Effector CD8-positive, alpha-beta T cell (primary cell): Measurements from ENCODE around the gene OXLD1.

Experiments
- DNase-seq: peaks from one replicate; lab custom pipeline; 2025; lab: John Stamatoyannopoulos, UW

Gene OXLD1

GRCh38 chr17:81702934-81703746 is 36.7 kb upstream of the OXLD1 start, which contains the start of gene MRPL12:
TSS of gene MRPL12 (plus strand) at chr17:81703367. CDS start at chr17:81703502, 135 bp downstream.
- peak; percentile 80 for DNase-seq

GRCh38 chr17:81701288-81702071 is 35.1 kb upstream of the OXLD1 start:
- DNase-seq: no peak

DNA sequence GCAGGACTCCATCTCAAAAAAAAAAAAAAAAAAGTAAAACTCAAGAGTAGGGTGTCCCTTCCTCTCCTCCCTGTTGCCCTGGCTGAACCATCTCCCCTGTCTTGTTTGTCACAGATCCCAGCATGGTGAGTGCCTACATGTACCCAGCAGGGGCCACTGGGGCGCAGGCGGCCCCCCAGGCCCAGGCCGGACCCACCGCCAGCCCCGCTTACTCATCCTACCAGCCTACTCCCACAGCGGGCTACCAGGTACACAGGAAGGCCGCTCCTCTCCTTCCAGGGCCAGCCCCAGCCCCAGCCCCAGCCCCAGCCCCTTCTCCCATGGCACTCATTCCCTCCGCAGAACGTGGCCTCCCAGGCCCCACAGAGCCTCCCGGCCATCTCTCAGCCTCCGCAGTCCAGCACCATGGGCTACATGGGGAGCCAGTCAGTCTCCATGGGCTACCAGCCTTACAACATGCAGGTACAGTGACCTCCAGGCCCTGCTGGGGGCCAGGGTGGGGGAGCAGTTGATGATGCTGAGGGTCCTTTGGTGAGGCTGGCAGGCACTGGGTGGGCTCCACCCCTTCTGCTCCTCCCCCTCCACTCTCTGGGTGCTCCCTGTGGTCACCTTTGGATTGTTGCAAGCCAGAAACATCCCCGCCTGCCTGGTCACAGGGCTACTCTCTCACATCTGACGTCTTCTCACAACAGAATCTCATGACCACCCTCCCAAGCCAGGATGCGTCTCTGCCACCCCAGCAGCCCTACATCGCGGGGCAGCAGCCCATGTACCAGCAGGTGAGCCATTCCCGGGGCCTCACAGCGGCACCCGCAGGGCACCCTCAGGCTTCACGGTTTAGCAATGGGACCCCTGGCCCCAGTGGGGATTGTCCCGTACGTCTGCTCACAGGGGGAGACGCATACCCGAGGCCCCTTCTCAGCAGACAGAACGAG is 34.2 kb upstream of the OXLD1 start:
- DNase-seq: no peak

- DNase-seq: no peak
Observed at GRCh38 chr17:81697261-81698044, 31.0 kb upstream of the OXLD1 start.

- no peak for DNase-seq
Observed at GRCh38 chr17:81696218-81696941, 30.0 kb upstream of the OXLD1 start.

GRCh38 chr17:81695801-81696200 is 29.4 kb upstream of the OXLD1 start:
- no peak for DNase-seq

- no peak for DNase-seq
Observed at GRCh38 chr17:81695211-81695610, 28.8 kb upstream of the OXLD1 start.

DNA sequence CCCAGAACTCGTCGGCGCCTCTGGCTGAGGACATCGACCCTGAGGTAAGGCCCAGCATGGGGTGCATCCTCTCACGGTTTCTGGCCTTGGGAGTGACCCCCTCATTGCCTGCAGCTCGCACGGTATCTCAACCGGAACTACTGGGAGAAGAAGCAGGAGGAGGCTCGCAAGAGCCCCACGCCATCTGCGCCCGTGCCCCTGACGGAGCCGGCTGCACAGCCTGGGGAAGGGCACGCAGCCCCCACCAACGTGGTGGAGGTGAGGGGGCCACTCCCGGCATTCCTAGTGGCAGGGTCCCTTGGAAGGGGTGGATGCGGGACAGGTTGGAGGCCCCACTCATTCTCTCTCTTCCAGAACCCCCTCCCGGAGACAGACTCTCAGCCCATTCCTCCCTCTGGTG is 28.4 kb upstream of the OXLD1 start:
- no peak for DNase-seq

DNA sequence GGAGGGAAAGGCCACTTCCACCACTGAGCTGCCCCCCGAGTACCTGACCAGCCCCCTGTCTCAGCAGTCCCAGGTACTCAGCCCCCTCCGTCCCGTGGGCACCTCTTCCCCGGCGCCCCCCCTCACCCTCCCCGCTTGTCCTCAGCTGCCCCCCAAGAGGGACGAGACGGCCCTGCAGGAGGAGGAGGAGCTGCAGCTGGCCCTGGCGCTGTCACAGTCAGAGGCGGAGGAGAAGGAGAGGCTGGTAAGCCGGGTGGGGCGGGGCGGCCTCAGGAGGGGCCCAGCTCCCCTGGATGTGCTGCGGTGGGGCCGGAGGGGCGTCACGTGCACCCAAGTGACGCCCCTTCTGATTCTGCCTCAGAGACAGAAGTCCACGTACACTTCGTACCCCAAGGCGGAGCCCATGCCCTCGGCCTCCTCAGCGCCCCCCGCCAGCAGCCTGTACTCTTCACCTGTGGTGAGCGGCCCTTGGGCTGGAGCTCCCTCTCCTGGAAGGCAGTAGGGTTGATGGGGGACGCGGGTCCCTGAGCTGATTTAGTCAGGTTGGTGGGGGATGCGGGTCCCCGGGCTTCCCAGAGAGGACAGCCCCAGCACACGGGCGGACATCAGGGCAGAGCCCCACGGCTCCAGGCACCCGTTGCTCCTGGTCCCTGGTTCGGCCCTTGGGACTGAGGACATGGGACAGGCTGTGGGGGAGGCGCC is 27.3 kb upstream of the OXLD1 start:
- no peak for DNase-seq

DNA sequence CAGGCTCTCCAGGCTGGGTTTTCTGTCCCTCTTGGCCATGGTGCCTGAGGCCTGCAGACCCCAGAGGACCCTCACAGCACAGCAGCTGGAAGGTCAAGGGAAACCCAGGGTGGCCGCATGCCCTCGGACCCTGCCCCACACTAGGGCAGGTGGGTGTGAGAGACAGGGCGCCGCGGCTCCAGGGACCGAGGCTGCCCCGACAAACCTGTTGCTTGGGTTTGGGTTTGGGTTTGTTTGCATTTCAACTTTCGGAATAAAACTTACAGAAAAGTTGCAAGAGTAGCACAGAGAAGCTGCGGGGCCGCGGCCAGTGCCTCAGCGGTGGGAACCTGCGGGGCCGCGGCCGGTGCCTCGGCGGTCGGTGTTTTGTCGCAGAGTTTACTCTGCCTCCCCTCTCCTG is 25.2 kb upstream of the OXLD1 start:
- no peak for DNase-seq

DNA sequence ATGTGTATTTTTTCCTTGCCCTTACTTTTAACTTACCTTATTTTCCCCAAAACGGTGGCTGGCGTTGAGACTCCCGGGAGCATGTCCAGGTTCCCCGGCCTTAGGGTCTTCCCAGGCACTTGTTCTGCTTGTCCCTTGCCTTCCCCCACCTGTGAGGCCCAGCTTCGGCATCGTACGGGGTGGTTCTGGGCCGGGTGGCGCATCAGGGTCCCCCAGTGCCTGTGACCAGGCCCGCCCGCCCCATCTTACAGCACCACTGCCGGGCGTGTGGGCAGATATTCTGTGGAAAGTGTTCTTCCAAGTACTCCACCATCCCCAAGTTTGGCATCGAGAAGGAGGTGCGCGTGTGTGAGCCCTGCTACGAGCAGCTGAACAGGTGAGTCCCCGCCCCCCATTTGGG is 24.8 kb upstream of the OXLD1 start:
- DNase-seq: no peak

- no peak for DNase-seq
Observed at GRCh38 chr17:81690549-81690948, 24.1 kb upstream of the OXLD1 start.

- DNase-seq: no peak
Observed at GRCh38 chr17:81690066-81690465, 23.7 kb upstream of the OXLD1 start.

GRCh38 chr17:81688616-81689015 is 22.2 kb upstream of the OXLD1 start:
- no peak for DNase-seq

GRCh38 chr17:81687770-81688541 is 21.6 kb upstream of the OXLD1 start:
- DNase-seq: no peak

- no peak for DNase-seq
Observed at GRCh38 chr17:81686614-81687013, 20.2 kb upstream of the OXLD1 start.

DNA sequence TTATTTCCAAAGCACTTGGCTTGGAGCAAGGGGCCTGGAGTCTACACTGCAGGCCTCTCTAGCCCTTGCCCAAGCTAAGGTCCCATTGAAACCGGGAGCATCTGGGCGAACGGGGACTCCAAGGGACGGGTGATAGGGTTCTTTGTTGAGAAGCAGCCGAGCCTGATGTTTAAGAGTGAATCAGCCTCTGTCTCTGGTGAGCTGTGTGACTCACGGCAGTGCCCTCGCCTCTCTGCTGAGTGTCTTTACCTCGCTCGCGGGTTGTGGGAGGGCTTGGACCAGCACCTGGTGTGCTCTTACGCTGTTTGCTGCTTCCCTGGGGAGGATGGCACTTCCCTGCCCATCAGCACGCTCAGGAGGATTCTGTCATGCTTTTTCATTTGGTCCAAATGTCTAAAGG is 18.7 kb upstream of the OXLD1 start:
- no peak for DNase-seq

- no peak for DNase-seq
Observed at GRCh38 chr17:81684442-81684911, 18.1 kb upstream of the OXLD1 start.
